Hematopoietic multipotent progenitor cell treated with erythropoietin and hydrocortisone succinate and interleukin-3 and kit ligand, for 15 days (in vitro differentiated cells): ENCODE measurements around the gene ALK.

ENCODE experiments used
- DNase-seq: peaks from one replicate; pipeline ENCODE4 v3.0.0-alpha.2; 2015; ENCODE audit warnings: low spot score

Gene ALK

DNA sequence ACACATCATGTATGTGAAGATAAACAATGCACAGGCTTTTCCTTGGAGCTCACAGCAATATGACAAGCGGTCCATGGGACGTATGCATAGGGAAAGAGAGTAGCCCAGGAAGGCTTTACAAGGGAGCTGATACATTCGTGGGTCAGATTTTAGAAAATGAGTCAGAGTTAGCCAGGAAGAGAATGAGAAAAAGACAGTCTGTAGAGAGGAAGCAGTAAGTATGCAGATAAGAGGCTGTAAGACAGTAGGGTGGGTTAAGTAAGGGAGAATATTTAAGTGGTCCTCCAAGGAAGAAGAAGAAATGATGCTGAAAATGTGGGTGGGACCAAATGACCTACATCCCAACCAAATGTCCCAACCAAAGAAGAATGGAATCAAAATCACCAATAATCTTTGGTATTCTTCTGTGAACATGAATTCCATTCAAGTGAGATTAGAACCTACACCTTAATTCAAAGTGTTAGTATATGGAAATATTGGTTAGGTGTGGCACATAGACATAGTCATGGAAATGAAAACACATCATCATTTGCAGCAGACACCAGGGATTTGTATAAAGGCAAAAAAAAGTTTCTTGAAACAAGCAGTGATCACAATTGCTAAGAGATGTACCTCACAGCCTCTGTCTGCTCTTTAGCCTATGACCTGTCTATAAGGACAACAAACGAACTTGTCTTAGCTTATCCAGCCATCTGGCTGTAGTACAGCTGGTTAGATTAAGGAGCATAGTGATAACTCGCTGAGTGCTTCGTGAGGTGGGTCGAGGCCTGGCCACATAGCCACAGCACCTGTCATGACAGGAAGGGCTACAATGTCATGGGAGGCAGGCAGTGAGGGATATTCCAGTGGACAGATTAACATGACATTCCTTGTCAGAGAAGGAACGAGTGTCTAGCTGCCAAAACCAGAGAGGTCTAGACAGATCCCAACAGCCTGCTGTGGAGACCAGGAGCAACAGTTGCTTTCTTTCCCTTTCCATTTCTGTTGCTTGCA, 133.6 kb downstream of the ALK start:
- no peak for DNase-seq

DNA sequence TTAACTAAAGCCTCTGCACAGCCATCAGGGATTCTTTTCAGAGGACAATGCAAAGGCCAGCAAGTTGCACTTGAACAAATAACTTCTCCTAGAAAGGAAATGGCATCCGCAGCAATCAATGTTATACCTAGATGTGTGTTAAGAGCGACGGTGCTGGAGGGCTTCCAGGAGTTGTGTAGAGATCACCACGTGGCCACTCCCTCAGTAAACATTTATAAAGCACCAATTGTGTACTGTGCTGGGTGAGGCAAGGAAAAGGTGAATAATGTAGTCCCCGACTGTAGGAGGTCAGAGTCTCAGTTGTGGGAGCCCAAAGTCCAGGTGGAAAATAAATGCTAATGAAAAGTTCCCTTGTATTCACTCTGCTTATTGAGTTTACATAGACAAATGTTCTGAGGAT, 135.0 kb downstream of the ALK start:
- DNase-seq = no peak

DNA sequence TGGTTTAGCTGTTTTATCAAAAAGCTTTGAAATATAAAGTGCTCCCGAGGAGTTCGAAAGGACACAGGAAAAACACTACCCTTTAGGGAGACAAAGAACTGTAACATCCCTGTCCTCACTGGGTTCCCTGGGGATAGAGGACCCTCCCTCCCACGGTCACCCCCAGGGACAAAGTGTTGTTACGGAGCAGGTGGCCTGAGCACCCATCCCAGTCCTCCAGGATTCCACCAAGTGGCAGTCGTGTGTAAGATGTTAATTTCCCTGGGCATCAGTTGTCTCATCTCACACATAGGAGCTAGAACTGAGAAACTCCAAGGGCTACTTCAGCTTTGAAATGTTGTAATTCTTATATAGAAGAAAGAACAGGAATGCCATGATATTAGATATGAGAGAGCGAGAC, 137.7 kb downstream of the ALK start:
- no peak for DNase-seq

DNA sequence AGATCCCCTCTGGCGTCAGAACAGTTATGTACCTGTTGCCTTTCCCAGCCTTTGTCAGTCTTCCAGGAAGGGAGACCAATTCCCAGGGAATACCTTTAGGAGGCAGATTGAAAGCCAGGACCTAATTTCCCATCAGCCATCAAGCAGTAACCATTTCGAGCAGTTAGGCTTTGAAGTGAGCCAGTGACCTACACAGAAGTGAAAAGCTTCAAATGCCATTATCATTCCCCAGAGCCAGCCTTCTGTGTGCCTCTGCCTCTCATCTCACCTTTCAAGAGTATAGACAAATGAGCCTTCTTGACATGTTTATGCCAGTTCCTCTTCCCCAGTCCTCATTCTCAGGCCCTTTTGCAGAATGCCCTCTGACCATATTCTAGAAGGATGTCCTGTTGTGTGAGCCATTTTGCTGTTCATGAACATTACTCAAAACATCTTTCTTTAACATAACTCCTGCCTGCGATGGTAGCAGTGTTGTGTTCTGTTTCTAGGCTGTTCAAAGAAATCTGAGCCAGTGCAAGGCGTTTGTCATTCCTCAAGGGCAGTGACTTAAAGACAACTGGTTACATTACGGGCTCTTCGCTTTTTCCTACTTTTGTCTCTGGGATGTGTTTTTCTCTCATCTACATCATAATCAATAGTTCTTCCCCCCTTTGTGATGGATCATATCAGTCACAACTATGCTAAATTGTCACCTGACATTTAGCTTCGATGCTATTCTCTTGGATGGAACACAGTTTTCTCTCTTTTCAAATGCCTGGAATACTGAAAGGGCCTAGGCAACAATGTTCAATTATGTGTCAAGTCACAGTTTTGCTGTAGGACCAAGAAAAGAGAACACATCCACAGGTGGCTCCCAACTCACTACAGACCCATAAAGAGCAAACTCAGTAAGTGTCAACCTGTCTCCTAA, 138.6 kb downstream of the ALK start:
- no peak for DNase-seq

DNA sequence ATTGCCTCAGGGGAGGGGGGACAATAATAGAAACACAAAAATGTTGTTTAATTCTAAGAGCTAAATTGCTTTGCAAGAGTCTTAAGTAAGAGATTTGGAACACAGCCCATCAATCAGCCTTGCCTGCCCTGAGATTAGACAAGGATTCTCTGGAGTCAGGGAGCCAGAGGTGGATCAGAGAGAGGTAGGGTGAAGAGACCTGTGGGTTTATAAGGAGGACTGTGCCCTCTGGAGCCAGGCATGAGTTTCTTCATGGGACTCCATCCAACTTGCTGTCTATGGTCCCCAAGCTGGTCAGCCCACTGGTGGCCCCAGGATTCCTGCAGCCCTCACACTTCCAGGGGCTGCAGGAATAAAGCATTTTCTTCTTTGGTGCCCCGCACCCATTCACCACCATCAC, 139.3 kb downstream of the ALK start:
- no peak for DNase-seq

DNA sequence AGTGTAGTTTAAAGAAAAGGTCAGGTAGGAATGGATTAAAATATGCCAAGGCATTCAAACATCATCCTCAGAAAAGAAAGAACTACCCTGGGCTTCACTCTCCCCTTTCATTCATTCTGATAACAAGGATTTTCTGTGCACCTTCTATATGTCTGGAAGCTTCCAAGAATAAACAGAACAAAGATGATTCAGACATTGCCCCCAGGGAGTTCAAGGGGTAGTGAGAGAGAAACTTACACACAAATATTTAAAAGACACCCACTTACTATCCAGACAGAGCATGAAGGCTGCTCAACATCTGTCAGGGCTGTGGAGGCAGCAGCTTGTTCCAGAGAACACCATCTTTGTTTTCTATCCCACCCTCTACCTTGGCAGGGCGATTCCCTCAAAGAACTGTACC, 140.5 kb downstream of the ALK start:
- DNase-seq = no peak

DNA sequence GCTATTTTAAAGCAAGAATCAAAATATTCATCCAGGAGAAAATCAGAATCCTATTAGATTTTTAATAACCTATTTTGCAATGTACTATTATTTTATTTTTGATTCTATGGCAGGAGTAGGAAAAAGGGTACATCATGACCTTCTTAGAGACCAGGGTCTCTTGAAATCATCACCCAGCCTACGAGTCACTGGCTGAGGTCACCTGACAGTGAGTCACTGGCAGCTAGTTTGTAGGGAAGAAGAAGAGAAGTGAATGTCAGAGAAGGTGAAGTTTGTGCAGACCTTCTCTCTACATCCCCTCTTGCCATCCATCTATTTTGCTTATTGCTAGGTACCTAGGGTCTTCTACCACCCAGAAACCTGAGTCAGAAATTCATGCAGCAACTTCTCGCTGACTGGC, 144.2 kb downstream of the ALK start:
- DNase-seq = no peak

DNA sequence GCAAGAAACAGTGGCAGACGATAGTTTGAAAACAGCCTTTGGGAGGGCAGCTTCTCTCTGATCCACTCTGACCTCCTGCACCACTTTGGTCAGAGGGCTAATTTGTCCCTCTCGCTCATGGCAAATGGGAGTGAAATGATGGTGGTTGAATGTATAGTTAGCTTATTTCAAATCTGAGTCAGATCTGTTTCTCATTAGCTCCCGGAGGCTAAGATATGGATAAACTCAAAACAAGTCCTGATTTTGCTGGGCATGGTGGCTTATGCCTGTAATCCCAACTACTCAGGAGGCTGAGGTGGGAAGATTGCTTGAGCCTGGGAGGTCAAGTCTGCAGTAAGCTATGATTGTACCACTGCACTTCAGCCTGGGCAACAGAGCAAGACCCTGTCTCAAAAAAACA, 145.0 kb downstream of the ALK start:
- DNase-seq = no peak

DNA sequence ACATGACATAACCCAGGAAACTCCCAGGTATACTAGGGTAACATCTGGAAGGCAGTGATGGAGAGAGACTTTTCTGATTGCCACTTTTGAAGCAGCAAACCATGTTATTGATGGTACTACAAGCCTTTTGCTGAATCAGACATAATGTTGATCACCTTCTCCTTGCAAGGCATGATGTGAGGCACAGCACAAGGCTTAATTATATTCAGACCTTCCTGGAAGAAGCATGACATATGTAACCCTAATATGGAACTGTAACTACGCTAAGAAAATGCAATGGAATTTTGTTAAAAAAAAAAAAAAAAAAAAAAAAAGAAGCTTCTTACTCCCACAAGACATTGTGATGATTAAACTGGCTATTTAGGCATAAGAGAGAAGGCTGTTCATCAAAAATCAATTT, 145.4 kb downstream of the ALK start:
- no peak for DNase-seq

DNA sequence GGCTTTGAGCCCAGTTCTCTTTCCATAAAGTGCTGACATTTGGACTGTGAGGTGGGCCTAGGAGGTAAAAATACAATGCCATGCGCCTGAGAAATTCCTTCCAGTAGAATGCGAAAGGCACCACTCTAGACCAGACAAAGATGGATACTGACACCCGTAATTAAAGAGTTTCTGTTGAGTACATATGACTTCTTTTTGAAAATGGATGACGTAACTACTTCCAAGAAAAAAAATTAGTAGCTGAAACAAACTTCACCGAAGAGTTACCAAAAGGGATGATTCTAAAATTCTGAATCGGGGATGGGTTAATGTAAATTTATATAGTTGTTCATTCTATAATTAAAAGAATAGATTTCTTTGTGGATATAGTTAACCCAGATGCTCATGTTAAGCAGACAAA, 146.8 kb downstream of the ALK start:
- no peak for DNase-seq

DNA sequence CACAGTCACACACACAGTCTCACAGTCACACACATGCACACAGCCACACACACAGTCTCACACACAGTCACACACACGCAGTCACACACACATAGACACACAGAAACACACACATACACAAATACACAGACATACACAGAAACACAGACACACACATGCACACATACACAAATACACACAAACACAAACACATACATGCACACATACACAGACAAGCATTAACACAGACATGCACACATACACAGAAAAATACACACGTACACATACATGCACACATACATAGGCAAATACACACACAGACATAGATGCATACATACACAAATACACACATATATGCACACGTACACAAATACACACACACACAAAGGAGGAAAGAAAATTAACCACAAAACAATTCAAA, 150.5 kb downstream of the ALK start:
- no peak for DNase-seq

DNA sequence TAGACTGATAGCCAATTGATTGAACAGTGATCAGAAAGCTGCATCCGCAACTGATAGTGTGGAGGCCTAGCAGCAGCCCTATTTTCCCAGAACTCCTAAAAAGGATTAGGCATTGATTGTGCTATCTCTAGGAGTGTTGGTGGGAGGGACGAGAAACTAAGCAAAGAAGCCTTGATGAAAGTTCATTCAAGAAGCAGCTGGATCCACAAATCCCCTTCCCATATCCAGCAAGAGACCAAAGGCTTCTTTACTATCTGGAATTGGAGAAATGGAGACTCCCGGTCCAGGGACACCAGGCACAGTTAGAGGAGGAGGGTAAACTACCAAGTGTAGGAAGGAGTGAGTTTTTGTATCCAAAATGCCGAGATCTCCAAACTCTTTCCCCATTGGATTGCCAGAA, 151.5 kb downstream of the ALK start:
- no peak for DNase-seq

DNA sequence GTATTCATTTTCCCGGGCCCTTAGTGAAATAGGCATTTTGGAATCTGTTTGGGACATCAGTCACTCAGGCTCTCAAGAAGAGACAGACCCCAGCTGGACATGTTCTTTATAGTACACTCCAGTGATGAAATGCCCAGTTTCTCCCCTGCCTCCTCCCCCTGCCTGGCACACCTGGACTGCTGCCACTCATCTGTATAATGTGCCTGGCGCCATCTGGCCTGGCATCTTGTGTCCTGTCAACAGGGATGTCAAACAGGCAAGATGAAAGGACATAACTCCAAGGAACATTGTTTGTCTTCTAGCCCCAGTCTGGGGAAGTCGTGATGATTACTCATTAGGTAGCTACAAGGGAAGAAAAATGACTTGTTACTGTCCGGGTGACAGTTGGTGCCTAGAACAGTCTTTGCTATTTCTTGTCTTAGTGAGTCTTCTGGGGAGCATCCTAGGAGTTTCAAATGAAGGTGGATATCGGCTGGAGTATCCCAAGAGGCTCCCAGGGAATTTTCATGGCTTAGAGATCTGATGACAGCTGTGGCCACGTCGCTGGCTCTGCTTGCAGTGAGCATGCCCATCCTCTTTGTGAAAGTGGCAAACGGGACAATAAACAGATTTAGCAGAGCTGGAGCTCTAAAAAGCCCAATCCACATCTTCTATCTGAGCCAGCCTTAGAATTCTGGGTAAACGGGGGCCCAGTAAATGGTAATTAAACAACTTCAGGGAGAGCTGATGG, 153.6 kb downstream of the ALK start:
- DNase-seq = no peak

DNA sequence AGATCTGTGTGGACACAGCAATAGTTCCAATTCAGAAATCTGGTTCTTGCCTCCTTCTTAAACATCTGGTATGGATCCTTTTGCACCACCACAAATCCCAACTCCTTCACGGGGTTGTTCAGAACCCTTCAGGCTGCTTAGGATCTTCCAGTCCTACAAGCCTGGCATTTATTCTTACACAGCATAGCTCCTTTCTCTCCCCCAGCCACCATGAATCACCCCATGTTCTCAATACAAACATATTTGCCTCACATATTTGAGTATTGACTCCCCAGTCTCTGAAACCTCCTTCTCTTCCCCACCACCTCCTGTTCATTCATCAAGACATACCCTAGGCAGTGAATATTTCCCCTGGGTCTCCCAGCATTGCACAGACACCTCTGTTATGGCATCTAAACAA, 155.2 kb downstream of the ALK start:
- no peak for DNase-seq

DNA sequence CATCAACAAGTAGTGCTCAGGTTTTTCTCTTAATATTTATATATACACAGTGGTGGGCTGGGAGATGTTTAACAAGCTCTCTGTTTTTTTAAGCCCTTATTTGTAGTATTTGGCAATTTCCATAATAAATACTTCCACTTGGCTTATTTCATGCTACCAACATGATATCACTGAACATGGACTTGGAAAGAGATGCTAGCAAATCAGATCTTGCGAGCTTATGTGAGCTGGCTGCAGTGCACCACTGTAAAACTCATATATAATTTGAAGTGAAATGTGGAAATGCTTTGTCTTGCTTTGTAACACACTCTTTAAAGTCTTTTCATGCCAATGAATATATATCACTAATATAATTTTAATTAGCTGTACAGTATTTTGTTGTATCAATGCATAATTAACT, 155.7 kb downstream of the ALK start:
- no peak for DNase-seq

DNA sequence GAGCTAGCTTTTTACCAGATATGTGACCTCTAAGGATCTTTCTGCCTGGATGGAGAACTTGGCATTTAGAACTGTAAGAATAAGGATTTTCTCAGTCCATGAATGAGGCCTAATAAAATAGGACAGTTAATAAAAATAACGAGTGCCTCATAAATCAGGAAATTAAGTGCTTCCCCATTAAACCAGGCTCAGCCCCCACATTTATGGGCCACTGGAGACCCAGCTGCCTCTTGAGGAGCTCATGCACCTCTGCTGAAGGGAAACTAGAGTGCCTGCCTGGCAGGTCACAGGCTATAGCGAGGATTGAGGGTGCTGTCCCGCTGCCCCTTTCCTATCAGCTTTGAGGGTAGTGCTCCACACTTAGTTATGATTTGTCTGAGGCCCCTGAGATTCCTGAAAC, 158.0 kb downstream of the ALK start:
- DNase-seq = no peak

DNA sequence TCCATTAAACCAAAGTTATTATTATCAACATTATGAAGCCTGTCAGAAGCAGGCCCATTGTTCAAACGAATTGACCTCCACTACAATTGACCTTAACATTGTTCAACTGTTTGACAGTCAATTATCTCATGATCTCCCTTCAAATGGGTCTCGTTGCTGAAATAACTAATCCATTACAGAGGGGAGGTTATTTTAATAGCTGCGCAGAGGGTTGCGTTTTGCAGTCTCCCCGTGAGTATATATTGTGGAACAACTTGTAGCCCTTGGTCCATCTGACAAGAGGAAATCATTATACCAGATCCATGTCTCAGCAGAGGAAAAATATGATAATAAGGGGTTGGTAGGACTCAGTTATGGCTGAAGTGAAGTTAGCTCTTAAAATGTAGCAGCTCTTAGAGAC, 159.1 kb downstream of the ALK start:
- DNase-seq = no peak

DNA sequence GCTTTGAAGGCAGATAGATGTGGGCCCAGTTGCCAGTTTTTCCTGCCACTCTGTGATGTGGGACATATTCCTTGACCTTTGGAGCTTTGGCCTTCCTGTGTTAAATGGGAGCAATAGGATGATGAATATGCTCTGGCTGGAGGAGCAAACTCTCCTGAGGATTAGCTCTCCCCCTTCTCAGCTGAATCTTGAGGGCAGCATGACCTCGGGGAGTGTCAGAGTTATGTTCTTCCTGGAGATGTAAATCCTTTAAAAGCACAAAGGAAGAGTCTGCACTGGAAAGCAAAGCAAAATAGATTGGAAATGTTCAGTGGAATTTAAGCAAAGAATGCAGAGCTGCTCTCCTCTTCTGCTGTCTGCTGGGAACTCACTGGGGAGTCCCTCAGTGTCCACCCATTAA, 160.1 kb downstream of the ALK start:
- DNase-seq = no peak

DNA sequence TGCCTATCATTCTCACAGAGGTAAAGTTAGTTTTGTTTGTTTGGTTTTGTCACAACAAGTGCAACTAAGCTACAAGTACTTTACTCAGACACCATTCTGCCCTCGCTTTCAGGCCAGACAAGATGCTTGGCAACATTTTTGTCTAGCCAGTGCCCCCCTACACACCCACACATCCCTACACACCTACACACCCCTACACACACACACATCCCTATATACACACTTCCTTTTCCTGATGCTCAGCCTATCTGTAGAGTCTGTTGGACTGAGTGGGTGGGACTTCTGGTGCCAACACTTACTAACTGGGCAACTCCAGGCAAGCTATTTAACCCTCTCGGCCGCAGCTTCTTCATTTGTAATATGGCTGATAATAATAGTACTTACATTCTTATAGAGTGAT, 161.4 kb downstream of the ALK start:
- no peak for DNase-seq

DNA sequence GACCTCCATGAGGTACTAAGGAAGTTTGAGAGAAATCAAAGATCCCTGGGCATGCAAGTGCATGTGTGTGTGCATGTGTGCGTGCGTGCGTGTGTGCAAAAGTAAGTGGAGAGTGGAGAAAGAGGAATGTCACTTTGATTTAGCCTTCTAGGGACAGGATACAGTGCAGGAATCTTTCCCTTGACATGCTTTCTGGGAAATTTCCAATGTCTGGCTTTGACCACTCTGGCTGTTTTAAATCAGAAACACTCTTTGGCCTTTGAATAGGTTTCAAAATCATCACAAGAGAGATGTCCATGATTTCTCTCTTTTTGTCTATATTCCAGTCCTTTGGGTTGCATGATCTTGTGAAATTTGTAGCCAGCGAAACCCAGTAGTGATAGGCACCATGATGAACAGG, 162.0 kb downstream of the ALK start:
- DNase-seq = no peak

DNA sequence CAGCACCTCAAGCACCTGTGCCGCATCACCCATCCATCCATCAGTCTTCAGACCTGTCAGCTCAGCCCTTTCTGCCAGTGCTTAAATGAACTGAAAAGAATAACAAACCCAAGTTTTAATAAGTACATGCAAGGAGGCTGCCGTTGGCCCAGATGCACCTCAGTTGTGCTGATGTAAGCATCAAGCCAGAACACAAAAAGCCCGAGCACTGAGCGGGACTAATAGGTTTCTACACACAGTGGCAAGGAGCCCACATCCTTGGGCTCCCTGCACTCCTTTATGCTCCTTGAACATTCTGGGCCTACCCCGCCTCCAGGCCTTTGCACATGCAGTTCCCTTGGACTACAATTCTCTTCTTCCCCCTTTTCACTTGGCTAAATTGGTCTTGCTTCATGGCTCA, 165.6 kb downstream of the ALK start:
- DNase-seq = no peak

DNA sequence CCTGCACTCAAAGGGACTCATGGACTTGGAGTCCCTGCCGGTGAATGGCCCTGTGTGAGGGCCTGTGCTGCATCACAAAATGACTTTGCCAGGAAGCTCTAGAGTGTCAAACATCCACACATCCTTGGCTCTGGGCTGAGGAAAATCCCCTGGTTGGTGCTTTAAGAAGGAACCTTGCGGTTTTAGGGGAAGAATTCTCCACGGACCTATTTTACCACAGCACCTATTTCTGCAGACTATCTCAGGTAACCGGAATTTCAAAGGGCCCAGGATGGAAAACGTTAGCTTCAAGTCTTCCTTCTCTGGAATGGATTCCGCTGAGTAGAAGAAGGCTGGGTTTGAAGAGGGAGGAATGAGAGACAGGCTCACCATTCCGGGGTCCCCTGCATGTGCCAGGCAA, 166.2 kb downstream of the ALK start:
- DNase-seq = no peak
